PC-9 (cell line): ENCODE measurements around the gene GRID2. TPM values are rescaled to one million over a fixed set of nuclear protein-coding genes. Genes with fewer than 3 reads are reported as not detected.

ENCODE experiments used
- BruUV-seq: library from RNA; stranded (reverse); fragments of 400-500 nt; replicated peaks from 2 replicates; lab custom pipeline; 2021; lab: Mats Ljungman, UMichigan
- CTCF ChIA-PET: fragments of 300-600 bp; sonication (Branson Sonifier 250); formaldehyde crosslinking; loops from one replicate; lab custom pipeline; 2022; ENCODE audit warnings: antibody characterized with exemption; lab: Charles Lee
- POLR2A ChIA-PET: fragments of 300-600 bp; sonication (Branson Sonifier 250); formaldehyde crosslinking; loops from one replicate; lab custom pipeline; 2022; ENCODE audit warnings: antibody characterized with exemption; ENCODE audit not compliant: unreplicated experiment; lab: Charles Lee
- DNase-seq, 2 experiments: peaks; one replicate each; pipeline versions ENCODE4 v3.0.0 to v3.0.0-alpha.2; 2015 to 2022; ENCODE audit warnings: mixed read lengths in 1 of 2
- H2AFZ ChIP-seq: fragments of 200-600 bp; sonication (generic); 2 replicates; pipeline ENCODE4 v1.8.1; 2017; ENCODE audit warnings: antibody characterized with exemption
- H3F3A ChIP-seq: fragments of 200-600 bp; sonication (generic); 2 replicates; pipeline ENCODE4 v1.8.1; 2017; ENCODE audit warnings: antibody characterized with exemption, mild to moderate bottlenecking, low read depth; ENCODE audit not compliant: insufficient read depth
- H3K27ac ChIP-seq: fragments of 200-600 bp; sonication (generic); 2 replicates; pipeline ENCODE4 v1.6.1; 2016; ENCODE audit warnings: mixed run types
- H3K27me3 ChIP-seq: fragments of 200-600 bp; sonication (generic); 2 replicates; pipeline ENCODE4 v1.6.1; 2016; ENCODE audit warnings: low read depth, mixed run types; ENCODE audit not compliant: insufficient read depth
- H3K36me3 ChIP-seq: fragments of 200-600 bp; sonication (generic); 2 replicates; pipeline ENCODE4 v1.6.1; 2016; ENCODE audit warnings: low read depth, mixed run types
- H3K4me1 ChIP-seq: fragments of 200-600 bp; sonication (generic); replicated peaks from 2 replicates; pipeline ENCODE4 v1.6.1; 2016; ENCODE audit warnings: mixed run types; ENCODE audit not compliant: insufficient read depth
- H3K4me2 ChIP-seq: fragments of 200-600 bp; sonication (generic); 2 replicates; pipeline ENCODE4 v1.6.1; 2017; ENCODE audit warnings: mixed run types
- H3K4me3 ChIP-seq: fragments of 200-600 bp; sonication (generic); 2 replicates; pipeline ENCODE4 v1.6.1; 2016; ENCODE audit warnings: mixed run types
- H3K79me2 ChIP-seq: fragments of 200-600 bp; sonication (generic); 2 replicates; pipeline ENCODE4 v1.6.1; 2017; ENCODE audit warnings: low read depth, mixed run types
- H3K9me2 ChIP-seq: fragments of 200-600 bp; sonication (generic); 2 replicates; pipeline ENCODE4 v1.8.1; 2017; ENCODE audit warnings: mild to moderate bottlenecking; ENCODE audit not compliant: insufficient read depth
- H3K9me3 ChIP-seq: fragments of 200-600 bp; sonication (generic); 2 replicates; pipeline ENCODE4 v1.8.1; 2016; ENCODE audit warnings: low read depth; ENCODE audit not compliant: insufficient read depth
- H4K20me1 ChIP-seq: fragments of 200-600 bp; sonication (generic); 2 replicates; pipeline ENCODE4 v1.8.1; 2017; ENCODE audit not compliant: insufficient read depth
- CTCF ChIP-seq: fragments of 200-600 bp; sonication (generic); conservative IDR thresholded peaks from 2 replicates; pipeline ENCODE4 v1.6.1; 2017; ENCODE audit warnings: mixed run types, antibody characterized with exemption, mild to moderate bottlenecking, moderate library complexity
- EZH2 ChIP-seq: fragments of 200-600 bp; sonication (generic); IDR thresholded peaks from 2 replicates; pipeline ENCODE4 v1.8.0; 2017; ENCODE audit warnings: antibody characterized with exemption, low read depth
- intact Hi-C: fragments of 100-400 bp; cut with micrococcal nuclease; formaldehyde crosslinking; loops from one replicate; pipeline ENCODE4 v1.10.0; 2022; ENCODE audit not compliant: unreplicated experiment
- total RNA-seq: library from RNA; stranded (reverse); gene quantifications from 2 replicates; pipeline ENCODE4 v1.2.3, GENCODE V29; 2021

The GRID2 gene
- total RNA-seq, 1 experiment from 2014 or later: not detected

- Histone ChIP-seq H3K79me2 (no peaks in the 10 kb centered on the region), H3K27me3 (no peaks in the 10 kb centered on the region), H2AFZ (no peak overlapping the region), H3K27ac (no peak overlapping the region), H3K4me1 (no peaks in the 10 kb centered on the region), H3K36me3 (no peaks in the 10 kb centered on the region), H3F3A (no peaks in the 10 kb centered on the region), H3K9me3 (no peaks in the 10 kb centered on the region), H3K9me2 (no peaks in the 10 kb centered on the region), H4K20me1 (no peaks in the 10 kb centered on the region), H3K4me2 (no peak overlapping the region), H3K4me3 (no peak overlapping the region)
- DNase-seq: no peak
- intact Hi-C loops: no loop called here
- no TSS peak for BruUV-seq
- ChIA-PET CTCF (no interaction called here), POLR2A (no interaction called here)
- TF ChIP-seq EZH2 (no peak), CTCF (no peak)
Observed at GRCh38 chr4:93513851-93514250, 1210.1 kb downstream of the GRID2 start.

GRCh38 chr4:93515208-93515607 is 1211.4 kb downstream of the GRID2 start:
- Histone ChIP-seq H3K4me3 (no peak overlapping the region), H3K36me3 (no peaks in the 10 kb centered on the region), H3F3A (no peaks in the 10 kb centered on the region), H2AFZ (no peak overlapping the region), H4K20me1 (no peaks in the 10 kb centered on the region), H3K27ac (no peak overlapping the region), H3K4me1 (no peaks in the 10 kb centered on the region), H3K4me2 (no peak overlapping the region), H3K9me3 (no peaks in the 10 kb centered on the region), H3K27me3 (no peaks in the 10 kb centered on the region), H3K9me2 (no peaks in the 10 kb centered on the region), H3K79me2 (no peaks in the 10 kb centered on the region)
- no peak for DNase-seq
- ChIA-PET CTCF (no interaction called here), POLR2A (no interaction called here)
- TF ChIP-seq CTCF (no peak), EZH2 (no peak)
- no TSS peak for BruUV-seq
- intact Hi-C loops: no loop called here

- no peak overlapping the region for H3K27ac ChIP-seq
- no peak overlapping the region for H3K4me2 ChIP-seq
- H3K9me2 ChIP-seq: no peaks in the 10 kb centered on the region
- H3K4me1 ChIP-seq: no peaks in the 10 kb centered on the region
- POLR2A ChIA-PET: no interaction called here
- CTCF ChIA-PET: no interaction called here
- H3K9me3 ChIP-seq: no peaks in the 10 kb centered on the region
- no TSS peak for BruUV-seq
- no peak overlapping the region for H3K4me3 ChIP-seq
- intact Hi-C loops: no loop called here
- no peaks in the 10 kb centered on the region for H3K79me2 ChIP-seq
- no peaks in the 10 kb centered on the region for H3K27me3 ChIP-seq
- no peak for DNase-seq
- no peaks in the 10 kb centered on the region for H3K36me3 ChIP-seq
- no peak overlapping the region for H2AFZ ChIP-seq
- no peaks in the 10 kb centered on the region for H4K20me1 ChIP-seq
- no peaks in the 10 kb centered on the region for H3F3A ChIP-seq
- TF ChIP-seq CTCF: no peak
- TF ChIP-seq EZH2: no peak
Observed at GRCh38 chr4:93529692-93530372, 1226.1 kb downstream of the GRID2 start.
